ENCODE results near the gene DTNA.

DNA sequence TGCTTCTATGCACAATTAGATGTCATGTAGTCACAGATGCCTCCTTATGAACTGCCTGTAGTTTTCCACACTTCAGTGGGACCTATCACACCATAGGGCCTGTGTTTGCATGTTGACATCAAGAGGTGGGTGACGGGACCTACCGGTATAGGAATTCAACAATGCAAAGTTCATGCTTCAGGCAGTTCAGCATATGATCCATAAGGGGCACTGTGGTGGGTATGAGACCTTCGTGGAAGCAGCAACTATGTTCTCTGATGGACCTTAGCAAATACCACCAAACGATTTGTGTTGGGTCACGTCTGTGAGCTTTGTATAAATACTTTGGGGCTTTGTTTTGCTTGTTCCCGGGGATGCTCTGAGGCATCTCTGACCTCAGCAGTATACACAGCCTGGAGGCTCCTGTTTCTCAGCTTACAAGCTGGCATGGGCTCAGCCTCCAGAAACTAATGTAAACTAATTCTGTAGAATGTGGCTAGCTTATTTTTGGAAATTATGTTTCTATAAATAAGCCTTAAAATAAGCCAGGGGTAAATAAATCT is 111.6 kb downstream of the DTNA start:
- TF ChIP-seq GATA2 (IDR thresholded peaks at IDR 0.05; ENCODE audit: low read depth, low read length) (no peak), GATA3 (IDR thresholded peaks at IDR 0.05; ENCODE audit: low read depth, low read length) (no peak)

Data from SH-SY5Y (cell line).